HL-60 (cell line): ENCODE results near the gene PRDM5.
A peak's percentile ranks its signal among the peaks of the same experiment; 100 is the strongest.

Experiments used
- GABPA ChIP-seq: IDR thresholded peaks from 2 replicates; pipeline ENCODE4 v1.6.1; 2012; ENCODE audit warnings: low read depth
- POLR2AphosphoS5 ChIP-seq: IDR thresholded peaks from 2 replicates; pipeline ENCODE4 v1.6.1; 2012; ENCODE audit warnings: low read depth
- TF ChIP-seq, protein P1 (sequence below): IDR thresholded peaks from one replicate; pipeline ENCODE4 v1.5.1; 2011; ENCODE audit warnings: low read length, control low read depth, inconsistent platforms; ENCODE audit not compliant: insufficient read depth
- TF ChIP-seq, protein P2 (sequence below): IDR thresholded peaks from 2 replicates; pipeline ENCODE4 v1.6.1; 2012; ENCODE audit warnings: low read depth; ENCODE audit not compliant: insufficient replicate concordance

DNA sequence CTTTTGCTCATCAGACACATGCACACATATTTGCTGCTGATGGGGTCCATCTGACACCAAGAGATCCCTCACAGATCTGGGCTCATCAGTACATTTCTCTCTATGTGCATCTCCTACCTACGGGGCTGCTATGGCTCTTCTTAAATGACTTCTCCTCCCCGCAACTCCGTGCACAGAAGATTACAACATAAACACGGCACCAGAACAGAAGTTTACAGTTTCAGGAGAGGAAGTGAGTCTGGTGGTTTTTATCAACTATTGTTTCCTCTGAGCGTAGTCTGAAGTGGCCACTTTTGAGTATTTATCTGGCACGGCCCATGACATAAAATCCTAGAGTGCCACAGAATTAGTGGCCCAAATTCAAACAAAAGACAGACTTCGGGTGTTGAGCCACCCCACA lies 263.8 kb downstream of the PRDM5 start:
- TF ChIP-seq, protein P1, sequence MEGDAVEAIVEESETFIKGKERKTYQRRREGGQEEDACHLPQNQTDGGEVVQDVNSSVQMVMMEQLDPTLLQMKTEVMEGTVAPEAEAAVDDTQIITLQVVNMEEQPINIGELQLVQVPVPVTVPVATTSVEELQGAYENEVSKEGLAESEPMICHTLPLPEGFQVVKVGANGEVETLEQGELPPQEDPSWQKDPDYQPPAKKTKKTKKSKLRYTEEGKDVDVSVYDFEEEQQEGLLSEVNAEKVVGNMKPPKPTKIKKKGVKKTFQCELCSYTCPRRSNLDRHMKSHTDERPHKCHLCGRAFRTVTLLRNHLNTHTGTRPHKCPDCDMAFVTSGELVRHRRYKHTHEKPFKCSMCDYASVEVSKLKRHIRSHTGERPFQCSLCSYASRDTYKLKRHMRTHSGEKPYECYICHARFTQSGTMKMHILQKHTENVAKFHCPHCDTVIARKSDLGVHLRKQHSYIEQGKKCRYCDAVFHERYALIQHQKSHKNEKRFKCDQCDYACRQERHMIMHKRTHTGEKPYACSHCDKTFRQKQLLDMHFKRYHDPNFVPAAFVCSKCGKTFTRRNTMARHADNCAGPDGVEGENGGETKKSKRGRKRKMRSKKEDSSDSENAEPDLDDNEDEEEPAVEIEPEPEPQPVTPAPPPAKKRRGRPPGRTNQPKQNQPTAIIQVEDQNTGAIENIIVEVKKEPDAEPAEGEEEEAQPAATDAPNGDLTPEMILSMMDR = no peak
- TF ChIP-seq, protein P2, sequence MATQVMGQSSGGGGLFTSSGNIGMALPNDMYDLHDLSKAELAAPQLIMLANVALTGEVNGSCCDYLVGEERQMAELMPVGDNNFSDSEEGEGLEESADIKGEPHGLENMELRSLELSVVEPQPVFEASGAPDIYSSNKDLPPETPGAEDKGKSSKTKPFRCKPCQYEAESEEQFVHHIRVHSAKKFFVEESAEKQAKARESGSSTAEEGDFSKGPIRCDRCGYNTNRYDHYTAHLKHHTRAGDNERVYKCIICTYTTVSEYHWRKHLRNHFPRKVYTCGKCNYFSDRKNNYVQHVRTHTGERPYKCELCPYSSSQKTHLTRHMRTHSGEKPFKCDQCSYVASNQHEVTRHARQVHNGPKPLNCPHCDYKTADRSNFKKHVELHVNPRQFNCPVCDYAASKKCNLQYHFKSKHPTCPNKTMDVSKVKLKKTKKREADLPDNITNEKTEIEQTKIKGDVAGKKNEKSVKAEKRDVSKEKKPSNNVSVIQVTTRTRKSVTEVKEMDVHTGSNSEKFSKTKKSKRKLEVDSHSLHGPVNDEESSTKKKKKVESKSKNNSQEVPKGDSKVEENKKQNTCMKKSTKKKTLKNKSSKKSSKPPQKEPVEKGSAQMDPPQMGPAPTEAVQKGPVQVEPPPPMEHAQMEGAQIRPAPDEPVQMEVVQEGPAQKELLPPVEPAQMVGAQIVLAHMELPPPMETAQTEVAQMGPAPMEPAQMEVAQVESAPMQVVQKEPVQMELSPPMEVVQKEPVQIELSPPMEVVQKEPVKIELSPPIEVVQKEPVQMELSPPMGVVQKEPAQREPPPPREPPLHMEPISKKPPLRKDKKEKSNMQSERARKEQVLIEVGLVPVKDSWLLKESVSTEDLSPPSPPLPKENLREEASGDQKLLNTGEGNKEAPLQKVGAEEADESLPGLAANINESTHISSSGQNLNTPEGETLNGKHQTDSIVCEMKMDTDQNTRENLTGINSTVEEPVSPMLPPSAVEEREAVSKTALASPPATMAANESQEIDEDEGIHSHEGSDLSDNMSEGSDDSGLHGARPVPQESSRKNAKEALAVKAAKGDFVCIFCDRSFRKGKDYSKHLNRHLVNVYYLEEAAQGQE = no peak
- TF ChIP-seq POLR2AphosphoS5 (peak; percentile 39; the same call in 1 of the 2 replicates), GABPA (peak; percentile 35; the same call in 1 of the 2 replicates)
